Measurements from ENCODE around the gene NOTUM. TPM values are rescaled to one million over a fixed set of nuclear protein-coding genes. Genes with fewer than 3 reads are reported as not detected.
A peak's percentile ranks its signal among the peaks of the same experiment; 100 is the strongest.

Gene NOTUM
- total RNA-seq, 4 donors from 2014 or later, result 0.83 TPM; not detected in 3

- no peak for DNase-seq (ENCODE audit: extremely low spot score)
- WGBS, result 85% methylated on average over 24 of the region's 41 CpGs
- TF ChIP-seq, protein P1, sequence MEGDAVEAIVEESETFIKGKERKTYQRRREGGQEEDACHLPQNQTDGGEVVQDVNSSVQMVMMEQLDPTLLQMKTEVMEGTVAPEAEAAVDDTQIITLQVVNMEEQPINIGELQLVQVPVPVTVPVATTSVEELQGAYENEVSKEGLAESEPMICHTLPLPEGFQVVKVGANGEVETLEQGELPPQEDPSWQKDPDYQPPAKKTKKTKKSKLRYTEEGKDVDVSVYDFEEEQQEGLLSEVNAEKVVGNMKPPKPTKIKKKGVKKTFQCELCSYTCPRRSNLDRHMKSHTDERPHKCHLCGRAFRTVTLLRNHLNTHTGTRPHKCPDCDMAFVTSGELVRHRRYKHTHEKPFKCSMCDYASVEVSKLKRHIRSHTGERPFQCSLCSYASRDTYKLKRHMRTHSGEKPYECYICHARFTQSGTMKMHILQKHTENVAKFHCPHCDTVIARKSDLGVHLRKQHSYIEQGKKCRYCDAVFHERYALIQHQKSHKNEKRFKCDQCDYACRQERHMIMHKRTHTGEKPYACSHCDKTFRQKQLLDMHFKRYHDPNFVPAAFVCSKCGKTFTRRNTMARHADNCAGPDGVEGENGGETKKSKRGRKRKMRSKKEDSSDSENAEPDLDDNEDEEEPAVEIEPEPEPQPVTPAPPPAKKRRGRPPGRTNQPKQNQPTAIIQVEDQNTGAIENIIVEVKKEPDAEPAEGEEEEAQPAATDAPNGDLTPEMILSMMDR (IDR thresholded peaks at IDR 0.05), result no peak
- TF ChIP-seq EP300 (IDR thresholded peaks at IDR 0.05), result no peak
- TF ChIP-seq POLR2A (IDR thresholded peaks at IDR 0.05; ENCODE audit: low read depth), result no peak
- no peak for TF ChIP-seq POLR2AphosphoS5 (IDR thresholded peaks at IDR 0.05)
- Histone ChIP-seq H3K27me3 (no peaks in the 10 kb centered on the region), H3K4me1 (peaks cover 28 to 43% (median 38%) of the 10 kb centered on the region in 4 donors), H3K9me3 (no peaks in the 10 kb centered on the region), H3K27ac (replicated peaks in 1 of 4) (peak overlapping the region in 3 of 4 donors; percentile 49 to 59 (median 57)), H3K4me3 (no peak overlapping the region), H3K36me3 (peaks cover 0 to 14% (median 8%) of the 10 kb centered on the region in 4 donors)
- intact Hi-C loops (cut with DNase I), result no loop called here
These were observed 43.8 kb upstream of the NOTUM start for GRCh38 chr17:82004517-82005455.

GRCh38 chr17:82003411-82004381 is 42.7 kb upstream of the NOTUM start:
- peak overlapping the region in 2 of 4 donors; percentile 7 to 20 for H3K4me3 ChIP-seq
- no peak for DNase-seq (ENCODE audit: extremely low spot score)
- peaks cover 22 to 43% (median 38%) of the 10 kb centered on the region in 4 donors for H3K4me1 ChIP-seq
- H3K9me3 ChIP-seq, result no peaks in the 10 kb centered on the region
- 60% methylated on average over 35 of the region's 53 CpGs for WGBS
- intact Hi-C loops (cut with DNase I), result no loop called here
- H3K36me3 ChIP-seq, result peaks cover 0 to 8% (median 2%) of the 10 kb centered on the region in 4 donors
- H3K27ac ChIP-seq (replicated peaks in 1 of 4), result peak overlapping the region; percentile 28 to 59 (median 53)
- TF ChIP-seq POLR2AphosphoS5 (IDR thresholded peaks at IDR 0.05), result peak; percentile 41 to 57
- TF ChIP-seq EP300 (IDR thresholded peaks at IDR 0.05), result no peak
- H3K27me3 ChIP-seq, result no peaks in the 10 kb centered on the region

DNA sequence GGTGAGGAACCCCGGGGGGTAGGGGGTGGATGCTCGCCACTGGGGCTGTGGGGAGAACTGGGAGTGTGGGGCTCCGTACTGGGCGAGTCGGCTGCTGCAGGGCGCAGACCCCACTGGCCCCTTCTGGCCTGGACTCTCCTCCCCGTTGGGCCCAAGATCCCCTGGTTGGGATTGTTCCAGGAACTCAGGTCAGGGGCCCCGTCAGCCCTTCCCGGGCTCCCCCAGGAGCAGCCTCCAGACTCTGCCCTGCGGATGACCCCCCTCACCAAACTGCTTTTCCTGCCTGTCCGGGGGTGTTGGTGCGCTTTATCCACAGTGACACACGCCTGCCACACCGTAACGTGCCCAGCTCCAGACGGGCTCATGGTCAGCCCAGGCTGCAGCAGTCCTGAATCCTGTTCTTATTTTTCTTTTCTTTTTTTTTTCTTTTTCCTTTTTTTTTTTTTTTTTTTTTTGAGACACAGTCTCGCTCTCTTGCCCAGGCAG is 40.6 kb upstream of the NOTUM start:
- no peak for DNase-seq (ENCODE audit: extremely low spot score)
- no peak overlapping the region for H3K4me3 ChIP-seq
- WGBS, result 89% methylated on average over 12 of the region's 17 CpGs
- H3K4me1 ChIP-seq, result peaks cover 17 to 38% (median 35%) of the 10 kb centered on the region in 4 donors
- H3K9me3 ChIP-seq, result no peaks in the 10 kb centered on the region
- intact Hi-C loops (cut with DNase I), result no loop called here
- peaks cover 0 to 15% (median 9%) of the 10 kb centered on the region in 4 donors for H3K36me3 ChIP-seq
- no peak overlapping the region for H3K27ac ChIP-seq (replicated peaks in 1 of 4)
- TF ChIP-seq, protein P1 (IDR thresholded peaks at IDR 0.05), result no peak
- TF ChIP-seq EP300 (IDR thresholded peaks at IDR 0.05) (no peak), POLR2AphosphoS5 (IDR thresholded peaks at IDR 0.05) (no peak), POLR2A (IDR thresholded peaks at IDR 0.05; ENCODE audit: low read depth) (no peak)
- no peaks in the 10 kb centered on the region for H3K27me3 ChIP-seq

- Histone ChIP-seq H3K9me3 (no peaks in the 10 kb centered on the region), H3K36me3 (peaks cover 0 to 22% (median 14%) of the 10 kb centered on the region in 4 donors)
- intact Hi-C loops (cut with DNase I), result no loop called here
These were observed 40.0 kb upstream of the NOTUM start for GRCh38 chr17:82000803-82001570.

More at GRCh38 chr17:82000803-82001570, 40.0 kb upstream of the NOTUM start:
- peaks cover 14 to 32% (median 28%) of the 10 kb centered on the region in 4 donors for H3K4me1 ChIP-seq
- DNase-seq (ENCODE audit: extremely low spot score), result no peak
- no peak overlapping the region for H3K27ac ChIP-seq (replicated peaks in 1 of 4)
- H3K4me3 ChIP-seq, result no peak overlapping the region
- TF ChIP-seq POLR2AphosphoS5 (IDR thresholded peaks at IDR 0.05) (no peak), POLR2A (IDR thresholded peaks at IDR 0.05; ENCODE audit: low read depth) (no peak)
- TF ChIP-seq, protein P1 (IDR thresholded peaks at IDR 0.05), result no peak
- H3K27me3 ChIP-seq, result no peaks in the 10 kb centered on the region
- WGBS, result 87% methylated on average over 16 of the region's 32 CpGs

Measured in esophagus muscularis mucosa (tissue), 4 donors.